Esophagus squamous epithelium (tissue), 4 donors: ENCODE results near the gene PCDHB13.
"Not testable (repeated sequence)": the region's sequence is repeated elsewhere in the genome, so short reads cannot be mapped to it uniquely, and the experiment has no call there.

Experiments
- POLR2A ChIP-seq, 4 donors: fragments of 450-650 bp; IDR thresholded peaks; one replicate each; pipeline ENCODE4 v1.6.1; 2017; ENCODE audit warnings: antibody characterized with exemption in 4 of 4, mild to moderate bottlenecking in 4 of 4, moderate library complexity in 3 of 4
- TF ChIP-seq, protein P1 (sequence below), 6 experiments: fragments of 450-650 bp in 4 of 6; fragments of 200-600 bp in 2 of 6; sonication (generic) in 2 of 6; IDR thresholded peaks; one replicate each; pipeline ENCODE4 v1.5.1; 2016 to 2019; ENCODE audit warnings: antibody characterized with exemption in 6 of 6, mild to moderate bottlenecking in 4 of 6, moderate library complexity in 4 of 6

DNA sequence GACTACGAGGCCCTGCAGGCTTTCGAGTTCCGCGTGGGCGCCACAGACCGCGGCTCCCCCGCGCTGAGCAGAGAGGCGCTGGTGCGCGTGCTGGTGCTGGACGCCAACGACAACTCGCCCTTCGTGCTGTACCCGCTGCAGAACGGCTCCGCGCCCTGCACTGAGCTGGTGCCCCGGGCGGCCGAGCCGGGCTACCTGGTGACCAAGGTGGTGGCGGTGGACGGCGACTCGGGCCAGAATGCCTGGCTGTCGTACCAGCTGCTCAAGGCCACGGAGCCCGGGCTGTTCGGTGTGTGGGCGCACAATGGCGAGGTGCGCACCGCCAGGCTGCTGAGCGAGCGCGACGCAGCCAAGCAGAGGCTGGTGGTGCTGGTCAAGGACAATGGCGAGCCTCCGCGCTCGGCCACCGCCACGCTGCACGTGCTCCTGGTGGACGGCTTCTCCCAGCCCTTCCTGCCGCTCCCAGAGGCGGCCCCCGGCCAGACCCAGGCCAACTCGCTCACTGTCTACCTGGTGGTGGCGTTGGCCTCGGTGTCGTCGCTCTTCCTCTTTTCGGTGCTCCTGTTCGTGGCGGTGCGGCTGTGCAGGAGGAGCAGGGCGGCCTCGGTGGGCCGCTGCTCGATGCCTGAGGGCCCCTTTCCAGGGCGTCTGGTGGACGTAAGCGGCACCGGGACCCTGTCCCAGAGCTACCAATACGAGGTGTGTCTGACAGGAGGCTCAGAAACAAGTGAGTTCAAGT lies 29.4 kb upstream of the PCDHB13 start:
- TF ChIP-seq POLR2A (IDR thresholded peaks at IDR 0.05), result not testable (repeated sequence)
- TF ChIP-seq, protein P1, sequence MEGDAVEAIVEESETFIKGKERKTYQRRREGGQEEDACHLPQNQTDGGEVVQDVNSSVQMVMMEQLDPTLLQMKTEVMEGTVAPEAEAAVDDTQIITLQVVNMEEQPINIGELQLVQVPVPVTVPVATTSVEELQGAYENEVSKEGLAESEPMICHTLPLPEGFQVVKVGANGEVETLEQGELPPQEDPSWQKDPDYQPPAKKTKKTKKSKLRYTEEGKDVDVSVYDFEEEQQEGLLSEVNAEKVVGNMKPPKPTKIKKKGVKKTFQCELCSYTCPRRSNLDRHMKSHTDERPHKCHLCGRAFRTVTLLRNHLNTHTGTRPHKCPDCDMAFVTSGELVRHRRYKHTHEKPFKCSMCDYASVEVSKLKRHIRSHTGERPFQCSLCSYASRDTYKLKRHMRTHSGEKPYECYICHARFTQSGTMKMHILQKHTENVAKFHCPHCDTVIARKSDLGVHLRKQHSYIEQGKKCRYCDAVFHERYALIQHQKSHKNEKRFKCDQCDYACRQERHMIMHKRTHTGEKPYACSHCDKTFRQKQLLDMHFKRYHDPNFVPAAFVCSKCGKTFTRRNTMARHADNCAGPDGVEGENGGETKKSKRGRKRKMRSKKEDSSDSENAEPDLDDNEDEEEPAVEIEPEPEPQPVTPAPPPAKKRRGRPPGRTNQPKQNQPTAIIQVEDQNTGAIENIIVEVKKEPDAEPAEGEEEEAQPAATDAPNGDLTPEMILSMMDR (IDR thresholded peaks at IDR 0.05), result not testable (repeated sequence)
